ENCODE results near the gene ME3. TPM values are rescaled to one million over a fixed set of nuclear protein-coding genes. Genes with fewer than 3 reads are reported as not detected.
A peak's percentile ranks its signal among the peaks of the same experiment; 100 is the strongest.

Gene ME3
- total RNA-seq, 1 experiment from 2014 or later = 83.8 TPM

GRCh38 chr11:86458294-86459001, 214.0 kb downstream of the ME3 start:
- Histone ChIP-seq H3F3A (ENCODE audit: low read length, unreplicated experiment) (no peaks in the 10 kb centered on the region), H3K4me3 (ENCODE audit: low read length) (no peak overlapping the region), H3K4me2 (ENCODE audit: low read length) (0 out of 2 replicates have a peak overlapping the region, but pooled peaks have one; percentile 18), H3K9me2 (replicated peaks; ENCODE audit: low read length) (no peaks in the 10 kb centered on the region), H3K27ac (ENCODE audit: low read length) (peak overlapping the region; percentile 81), H3K9me3 (ENCODE audit: low read length) (no peaks in the 10 kb centered on the region), H3K9ac (ENCODE audit: low read length) (peak overlapping the region; percentile 57), H3K36me3 (ENCODE audit: low read depth, low read length) (no peaks in the 10 kb centered on the region), H3K79me2 (ENCODE audit: low read length) (no peaks in the 10 kb centered on the region), H3K27me3 (ENCODE audit: low read length) (no peaks in the 10 kb centered on the region), H4K20me1 (ENCODE audit: low read length) (no peaks in the 10 kb centered on the region), H2AFZ (ENCODE audit: low read length) (no peak overlapping the region), H3K4me1 (ENCODE audit: insufficient read depth, low read length) (peaks cover 33% of the 10 kb centered on the region)
- intact Hi-C loops (cut with micrococcal nuclease) = no loop called here
- POLR2A ChIA-PET (ENCODE audit: unreplicated experiment) = no interaction called here
- BruUV-seq (replicated peaks) = no TSS peak
- no peak for ATAC-seq
- no peak for TF ChIP-seq CTCF (conservative IDR thresholded peaks at IDR 0.05; ENCODE audit: low read depth, low read length)
- no peak for TF ChIP-seq EZH2phosphoT487 (IDR thresholded peaks at IDR 0.05; ENCODE audit: borderline replicate concordance, low read length)
- TF ChIP-seq EZH2 (IDR thresholded peaks at IDR 0.05; ENCODE audit: low read length, unreplicated experiment) = no peak
- no peak for DNase-seq
- CTCF ChIA-PET = no interaction called here

GRCh38 chr11:86456075-86456939, 216.1 kb downstream of the ME3 start:
- H3K4me2 ChIP-seq (ENCODE audit: low read length) = no peak overlapping the region
- H3K27ac ChIP-seq (ENCODE audit: low read length) = peak overlapping the region; percentile 63
- ChIA-PET POLR2A (ENCODE audit: unreplicated experiment) (interaction anchor here (0.5 kb wide), 1 partner anchor 361 kb away, joined by 3 read pairs; no protein-coding TSS in a partner anchor), CTCF (no interaction called here)
- H3K9me3 ChIP-seq (ENCODE audit: low read length) = no peaks in the 10 kb centered on the region
- TF ChIP-seq EZH2 (IDR thresholded peaks at IDR 0.05; ENCODE audit: low read length, unreplicated experiment) (no peak), EZH2phosphoT487 (IDR thresholded peaks at IDR 0.05; ENCODE audit: borderline replicate concordance, low read length) (no peak), CTCF (conservative IDR thresholded peaks at IDR 0.05; ENCODE audit: low read depth, low read length) (peak; percentile 86)
- intact Hi-C loops (cut with micrococcal nuclease) = loop anchor here (1.0 to 2.0 kb wide), 3 partner anchors 52 to 362 kb away; no protein-coding TSS in a partner anchor
- no peaks in the 10 kb centered on the region for H3K36me3 ChIP-seq (ENCODE audit: low read depth, low read length)
- no TSS peak for BruUV-seq (replicated peaks)
- DNase-seq (peak; percentile 89), ATAC-seq (peak; percentile 65)
- no peaks in the 10 kb centered on the region for H3K9me2 ChIP-seq (replicated peaks; ENCODE audit: low read length)
- H3K4me3 ChIP-seq (ENCODE audit: low read length) = no peak overlapping the region
- no peaks in the 10 kb centered on the region for H4K20me1 ChIP-seq (ENCODE audit: low read length)
- H3K79me2 ChIP-seq (ENCODE audit: low read length) = no peaks in the 10 kb centered on the region
- peaks cover 33% of the 10 kb centered on the region for H3K4me1 ChIP-seq (ENCODE audit: insufficient read depth, low read length)
- no peaks in the 10 kb centered on the region for H3K27me3 ChIP-seq (ENCODE audit: low read length)
- H3K9ac ChIP-seq (ENCODE audit: low read length) = peak overlapping the region; percentile 44; the same call in 1 of the 2 replicates
- peak overlapping the region; percentile 59; the same call in 1 of the 2 replicates for H2AFZ ChIP-seq (ENCODE audit: low read length)
- no peaks in the 10 kb centered on the region for H3F3A ChIP-seq (ENCODE audit: low read length, unreplicated experiment)
